Activated T-cell treated with anti-CD3 and anti-CD28 coated beads for 4 hours (primary cell): Measurements from ENCODE around the gene NET1.
A peak's percentile ranks its signal among the peaks of the same experiment; 100 is the strongest.
"Not testable (repeated sequence)": the region's sequence is repeated elsewhere in the genome, so short reads cannot be mapped to it uniquely, and the experiment has no call there.

ENCODE experiments used
- DNase-seq: peaks from one replicate; pipeline ENCODE4 v3.0.0-alpha.2; 2020

Gene NET1

GRCh38 chr10:5412277-5412941, at the start of gene NET1:
TSS of gene NET1 (plus strand) at chr10:5412557. CDS start at chr10:5412693, 136 bp downstream.
- peak; percentile 42 for DNase-seq

- DNase-seq: no peak
These were observed 49.5 kb upstream of the NET1 start for GRCh38 chr10:5362873-5363272.

GRCh38 chr10:5364374-5364773, 48.0 kb upstream of the NET1 start:
- DNase-seq: no peak

- no peak for DNase-seq
These were observed 47.4 kb upstream of the NET1 start, which contains the start of gene UCN3 for GRCh38 chr10:5364890-5365338. TSS of gene UCN3 (plus strand) at chr10:5364966. CDS start at chr10:5373721, 8,755 bp downstream.

GRCh38 chr10:5365928-5366327, 46.4 kb upstream of the NET1 start:
- DNase-seq: no peak

- no peak for DNase-seq
These were observed 42.8 kb upstream of the NET1 start for GRCh38 chr10:5369362-5370158.

GRCh38 chr10:5370493-5371352, 41.6 kb upstream of the NET1 start:
- no peak for DNase-seq

GRCh38 chr10:5373307-5373706, 39.0 kb upstream of the NET1 start:
- no peak for DNase-seq

GRCh38 chr10:5373891-5374611, 38.3 kb upstream of the NET1 start:
- DNase-seq: no peak

DNA sequence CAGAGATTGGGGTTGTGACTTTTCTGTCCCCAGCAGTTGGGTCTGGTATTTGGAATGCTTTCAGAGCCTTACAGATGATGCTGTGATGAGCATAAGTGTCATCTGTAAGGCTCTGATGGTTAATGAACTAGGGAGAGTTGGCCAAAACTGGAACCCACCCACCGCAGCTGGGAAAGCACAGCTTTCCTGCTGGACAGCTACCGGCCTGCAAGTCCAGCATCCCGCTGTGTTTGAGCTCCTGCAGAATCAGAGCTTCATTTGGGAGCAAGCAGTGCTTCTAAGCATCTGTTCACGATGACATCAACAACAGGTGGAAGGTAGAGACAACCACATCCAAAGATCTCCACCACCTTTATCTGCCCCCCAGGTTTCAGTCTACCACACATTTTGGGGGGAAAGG, 35.9 kb upstream of the NET1 start:
- no peak for DNase-seq

- DNase-seq: not testable (repeated sequence)
These were observed 33.2 kb upstream of the NET1 start for GRCh38 chr10:5379202-5379601.

- DNase-seq: not testable (repeated sequence)
These were observed 32.0 kb upstream of the NET1 start for GRCh38 chr10:5380395-5380794.

GRCh38 chr10:5381187-5381586, 31.2 kb upstream of the NET1 start:
- no peak for DNase-seq

DNA sequence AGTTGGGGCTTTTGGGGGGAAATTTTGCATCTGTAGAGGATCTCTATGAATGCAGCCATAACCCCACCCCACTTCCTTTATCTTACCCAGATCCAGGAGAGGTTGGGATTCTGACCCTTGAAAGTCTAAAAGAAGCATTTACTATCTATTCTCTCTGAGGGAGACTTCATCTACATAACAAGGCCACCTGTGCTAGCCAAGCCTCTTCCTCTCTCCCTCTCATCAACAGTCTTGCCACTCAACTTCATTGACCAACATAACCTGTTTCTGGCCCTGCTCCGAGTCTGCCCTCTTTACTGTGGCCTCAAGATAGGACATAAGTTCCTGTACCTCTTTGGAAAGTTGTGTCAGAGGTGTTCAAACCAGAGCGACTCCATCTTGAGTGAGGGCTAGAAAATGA, 27.1 kb upstream of the NET1 start:
- DNase-seq: no peak

DNA sequence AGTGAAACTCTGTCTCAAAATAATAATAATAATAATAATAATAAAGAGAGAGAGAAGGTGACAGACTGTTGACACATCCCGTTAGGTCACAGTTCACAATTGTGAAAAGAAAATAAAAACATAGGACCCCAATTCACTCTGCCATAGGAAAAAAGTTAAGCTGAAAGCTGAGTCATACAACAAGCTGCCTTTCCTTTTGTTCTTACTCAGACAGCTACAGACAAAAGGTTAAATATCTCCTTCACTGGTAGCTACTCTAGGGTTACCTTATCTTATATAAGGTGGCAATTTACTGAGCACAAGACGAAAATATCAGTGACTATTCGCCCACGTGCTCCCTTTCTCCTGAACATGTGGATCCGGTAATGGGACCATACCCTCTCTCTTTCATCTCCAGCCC, 25.2 kb upstream of the NET1 start:
- DNase-seq: no peak

DNA sequence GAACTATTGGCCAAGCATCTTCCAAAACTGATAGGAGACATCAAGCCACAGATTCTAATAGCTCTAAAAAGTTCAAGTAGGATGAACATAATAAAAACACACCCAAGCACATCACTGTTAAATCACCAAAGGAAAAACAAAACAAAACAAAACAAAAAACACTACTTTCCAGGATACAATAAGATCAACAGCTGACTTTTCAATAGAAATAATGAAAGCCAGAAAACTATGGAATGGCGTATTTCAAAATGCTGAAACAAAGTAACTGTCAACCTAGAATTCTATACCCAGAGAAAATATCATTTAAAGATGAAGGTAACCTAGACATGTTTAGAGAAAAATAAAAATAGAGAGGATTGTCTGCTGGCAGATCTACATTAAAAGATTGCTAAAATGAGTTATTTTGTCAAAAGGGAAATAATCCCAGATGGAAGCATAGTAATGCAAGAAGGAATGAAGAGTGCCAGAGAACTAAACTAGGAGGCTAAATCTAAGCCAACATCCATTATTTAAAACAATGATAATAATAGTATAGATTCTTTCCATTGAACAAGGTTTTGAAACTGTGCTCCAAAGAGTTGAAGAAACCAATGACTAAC, 21.7 kb upstream of the NET1 start:
- no peak for DNase-seq

DNA sequence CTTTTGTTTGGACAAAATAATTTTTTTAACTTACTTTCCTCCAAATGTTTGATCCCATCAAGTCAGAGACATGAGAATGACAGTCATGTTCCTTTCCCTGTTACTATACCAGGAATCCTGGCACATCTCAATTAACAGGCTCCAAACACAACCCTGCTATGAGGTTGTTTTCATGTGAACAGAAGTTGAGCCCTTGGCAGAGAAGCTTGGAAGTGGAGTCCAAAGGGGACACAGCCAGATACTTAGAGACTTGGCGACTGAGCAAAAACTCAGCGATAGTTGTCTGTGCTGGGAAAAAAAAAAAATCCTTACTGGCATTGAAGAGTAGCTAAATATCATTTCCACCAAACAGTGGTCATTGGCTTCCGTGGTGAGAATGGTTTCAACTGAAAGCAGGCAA, 20.6 kb upstream of the NET1 start:
- no peak for DNase-seq

DNA sequence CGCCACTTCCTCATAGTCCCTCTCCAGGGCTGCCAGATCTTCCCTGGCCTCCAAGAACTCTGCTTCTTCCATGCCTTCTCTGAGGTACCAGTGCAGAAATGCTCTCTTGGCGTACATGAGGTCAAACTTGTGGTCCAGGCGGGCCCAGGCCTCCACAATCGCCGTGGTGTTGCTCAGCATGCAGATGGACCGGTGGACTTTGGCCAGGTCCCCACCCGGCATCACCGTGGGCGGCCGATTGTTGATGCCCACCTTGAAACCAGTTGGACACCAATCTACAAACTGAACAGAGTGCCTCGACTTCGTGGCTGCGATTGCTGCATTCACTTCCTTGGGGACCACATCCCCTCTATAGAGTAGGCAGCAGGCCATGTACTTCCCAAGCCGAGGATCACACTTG, 18.8 kb upstream of the NET1 start:
- DNase-seq: no peak

DNA sequence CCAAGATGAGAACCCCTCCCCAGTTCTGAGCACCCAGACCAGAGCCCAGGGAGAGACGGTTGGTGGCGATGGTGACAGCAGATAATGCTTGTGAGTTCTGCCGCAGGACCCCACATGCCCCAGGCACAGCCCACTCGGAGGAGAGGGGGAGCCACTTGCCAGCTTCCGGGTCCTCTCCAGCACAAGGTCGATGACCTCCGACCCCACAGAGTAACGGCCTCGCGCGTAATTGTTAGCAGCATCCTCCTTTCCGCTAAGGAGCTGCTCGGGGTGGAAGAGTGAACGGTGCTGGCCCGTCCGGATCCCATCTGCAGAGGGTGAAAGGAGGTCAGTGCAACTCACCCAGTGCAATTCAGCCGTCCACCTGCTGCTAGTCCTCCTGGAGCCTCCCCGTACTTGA, 17.2 kb upstream of the NET1 start:
- DNase-seq: no peak

DNA sequence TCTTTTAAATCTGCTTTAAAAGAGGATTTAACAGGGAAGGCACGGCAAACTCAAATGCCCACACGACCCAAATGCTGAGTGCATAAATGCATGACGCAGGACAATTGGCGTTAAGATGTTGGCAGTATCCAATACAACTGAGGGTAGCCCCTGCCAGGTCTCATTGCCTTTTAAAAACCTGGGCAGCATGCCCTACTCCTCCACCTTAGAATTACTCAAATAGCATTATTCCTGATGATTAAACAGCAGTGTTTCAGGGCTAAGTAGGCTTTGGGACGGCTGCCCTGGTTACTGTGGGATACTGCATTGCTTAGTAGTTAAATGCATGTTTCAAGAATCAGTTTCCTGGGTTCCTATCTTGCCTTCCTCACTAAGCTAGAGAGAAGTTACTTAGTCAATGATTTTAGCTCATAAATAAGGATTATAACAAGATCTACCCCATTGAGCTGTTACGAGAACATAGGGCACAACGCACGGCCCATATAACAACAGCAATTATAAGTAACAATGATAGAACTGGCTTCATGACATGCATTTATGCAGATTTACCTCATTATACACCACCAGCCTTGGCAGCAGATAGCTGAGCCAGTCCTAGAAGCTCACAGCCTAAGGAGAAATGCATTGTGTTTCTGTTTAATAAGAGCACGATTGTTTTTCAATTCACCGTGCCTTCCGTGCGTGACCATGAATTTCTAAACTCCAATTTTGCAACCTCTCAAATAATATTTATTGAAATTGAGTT, 15.6 kb upstream of the NET1 start:
- DNase-seq: no peak

- no peak for DNase-seq
These were observed 13.0 kb upstream of the NET1 start for GRCh38 chr10:5399332-5399731.
